HCT116 (cell line): ENCODE measurements around the gene PHF2. TPM values are rescaled to one million over a fixed set of nuclear protein-coding genes. Genes with fewer than 3 reads are reported as not detected.

Source experiments
- ATAC-seq: fragments of 200-7000 bp; cut with Tn5 transposase; 2 replicates; pipeline ENCODE4 v1.9.1; 2020; ENCODE audit warnings: mild to moderate bottlenecking, moderate library complexity
- BruUV-seq: library from RNA; stranded (reverse); fragments of 400-500 nt; replicated peaks from 2 replicates; lab custom pipeline; 2021; lab: Mats Ljungman, UMichigan
- CTCF ChIA-PET: fragments of 300-600 bp; sonication (Branson Sonifier 250); formaldehyde crosslinking; loops from one replicate; lab custom pipeline; 2021; ENCODE audit warnings: antibody characterized with exemption; lab: Charles Lee
- POLR2A ChIA-PET: fragments of 300-600, 350-600 bp; sonication (Branson Sonifier 250); formaldehyde crosslinking; loops from one replicate; lab custom pipeline; 2021; ENCODE audit warnings: antibody characterized with exemption; lab: Charles Lee
- RAD21 ChIA-PET, 2 experiments: fragments of 300-600 bp; sonication (Branson Sonifier 250); formaldehyde crosslinking; loops; one replicate each; lab custom pipeline; 2023; ENCODE audit warnings: low total read pairs in 2 of 2; ENCODE audit not compliant: uncharacterized antibody in 2 of 2, unreplicated experiment in 2 of 2, low non-redundant PET in 1 of 2; lab: Charles Lee
- DNase-seq: peaks from one replicate; pipeline ENCODE4 v3.0.0-alpha.2; 2010; ENCODE audit warnings: low read depth, low spot score
- H2AFZ ChIP-seq: fragments of 200-600 bp; shearing (Covaris generic), sonication (generic); 2 replicates; pipeline ENCODE4 v1.6.1; 2017; ENCODE audit warnings: low read depth, mixed run types, mixed read lengths, antibody characterized with exemption, low read length; ENCODE audit not compliant: poor library complexity, severe bottlenecking
- H3K27ac ChIP-seq: 2 replicates; pipeline ENCODE4 v1.5.1; 2012; ENCODE audit warnings: low read depth, low read length
- H3K27me3 ChIP-seq: fragments of 200-600 bp; sonication (generic); 2 replicates; pipeline ENCODE4 v1.6.1; 2016; ENCODE audit warnings: mixed run types, low read length, mixed read lengths; ENCODE audit not compliant: insufficient read depth
- H3K36me3 ChIP-seq, 2 experiments: fragments of 200-500 bp in 1 of 2; fragments of 200-600 bp in 1 of 2; sonication (Bioruptor generic) in 1 of 2; sonication (generic) in 1 of 2; 2 replicates each; pipeline versions ENCODE4 v1.5.1 to v1.6.1; 2014 to 2016; ENCODE audit warnings: low read length in 2 of 2, inconsistent platforms in 1 of 2, mixed read lengths in 1 of 2, mixed run types in 1 of 2; ENCODE audit not compliant: insufficient read depth in 2 of 2, control insufficient read depth in 1 of 2
- H3K4me1 ChIP-seq, 2 experiments: fragments of 200-600 bp in 1 of 2; sonication (generic) in 1 of 2; 2 replicates each; pipeline versions ENCODE4 v1.5.1 to v1.6.1; 2012 to 2017; ENCODE audit warnings: low read length in 2 of 2, inconsistent platforms in 1 of 2, mild to moderate bottlenecking in 1 of 2, mixed read lengths in 1 of 2, mixed run types in 1 of 2, moderate library complexity in 1 of 2; ENCODE audit not compliant: insufficient read depth in 2 of 2, control insufficient read depth in 1 of 2
- H3K4me2 ChIP-seq: fragments of 200-600 bp; sonication (generic); 2 replicates; pipeline ENCODE4 v1.6.1; 2017; ENCODE audit warnings: mixed run types, low read length, mixed read lengths
- H3K4me3 ChIP-seq, 2 experiments: fragments of 200-600 bp in 1 of 2; sonication (generic) in 1 of 2; replicated peaks in 1 of 2; 2 replicates each; pipeline ENCODE4 v1.5.1; 2011 to 2016; ENCODE audit warnings: low read length in 2 of 2, control low read depth in 1 of 2, low read depth in 1 of 2, mild to moderate bottlenecking in 1 of 2, mixed read lengths in 1 of 2, mixed run types in 1 of 2
- H3K79me2 ChIP-seq: fragments of 200-600 bp; sonication (generic); 2 replicates; pipeline ENCODE4 v1.6.1; 2017; ENCODE audit warnings: mild to moderate bottlenecking, mixed run types, low read length, moderate library complexity, mixed read lengths; ENCODE audit not compliant: insufficient read depth
- H3K9ac ChIP-seq: fragments of 200-600 bp; sonication (generic); 2 replicates; pipeline ENCODE4 v1.6.1; 2016; ENCODE audit warnings: low read length, mixed read lengths
- H3K9me2 ChIP-seq: fragments of 200-600 bp; sonication (generic), shearing (Covaris generic); 2 replicates; pipeline ENCODE4 v1.6.1; 2017; ENCODE audit warnings: mixed run types, mild to moderate bottlenecking, moderate library complexity; ENCODE audit not compliant: insufficient read depth
- H3K9me3 ChIP-seq, 2 experiments: fragments of 200-500 bp in 1 of 2; fragments of 200-600 bp in 1 of 2; sonication (Bioruptor generic) in 1 of 2; sonication (generic) in 1 of 2; 2 replicates each; pipeline ENCODE4 v1.6.1; 2014 to 2017; ENCODE audit warnings: low read length in 2 of 2, mixed read lengths in 2 of 2, inconsistent platforms in 1 of 2, low read depth in 1 of 2, mild to moderate bottlenecking in 1 of 2, mixed run types in 1 of 2, moderate library complexity in 1 of 2; ENCODE audit not compliant: control insufficient read depth in 1 of 2, insufficient read depth in 1 of 2
- H4K20me1 ChIP-seq: fragments of 200-600 bp; sonication (generic), shearing (Covaris generic); 2 replicates; pipeline ENCODE4 v1.6.1; 2017; ENCODE audit warnings: mixed run types, mild to moderate bottlenecking, moderate library complexity; ENCODE audit not compliant: insufficient read depth
- ATF3 ChIP-seq: IDR thresholded peaks from 2 replicates; pipeline ENCODE4 v1.6.1; 2012
- CBX3 ChIP-seq: IDR thresholded peaks from 2 replicates; pipeline ENCODE4 v1.6.1; 2012; ENCODE audit warnings: low read depth
- CTCF ChIP-seq, 3 experiments: fragments of 200-600 bp in 1 of 3; sonication (generic) in 1 of 3; IDR thresholded peaks in 2 of 3; conservative IDR thresholded peaks in 1 of 3; 2 replicates each; pipeline ENCODE4 v1.5.1; 2012 to 2017; ENCODE audit warnings: low read depth in 2 of 3, low read length in 2 of 3, antibody characterized with exemption in 1 of 3, borderline replicate concordance in 1 of 3, control low read depth in 1 of 3, mild to moderate bottlenecking in 1 of 3, mixed read lengths in 1 of 3, mixed run types in 1 of 3, moderate library complexity in 1 of 3; ENCODE audit not compliant: insufficient read depth in 1 of 3
- ELF1 ChIP-seq: IDR thresholded peaks from 2 replicates; pipeline ENCODE4 v1.6.1; 2012; ENCODE audit warnings: low read depth, borderline replicate concordance
- EZH2phosphoT487 ChIP-seq: fragments of 200-600 bp; IDR thresholded peaks from 2 replicates; pipeline ENCODE4 v1.6.1; 2018; ENCODE audit warnings: antibody characterized with exemption, borderline replicate concordance
- MAX ChIP-seq: IDR thresholded peaks from 2 replicates; pipeline ENCODE4 v1.6.1; 2012
- POLR2A ChIP-seq: IDR thresholded peaks from 2 replicates; pipeline ENCODE4 v1.7.0; 2011; ENCODE audit warnings: borderline replicate concordance; ENCODE audit not compliant: insufficient read depth, insufficient read length; ENCODE audit errors: extremely low read depth
- RAD21 ChIP-seq: IDR thresholded peaks from 2 replicates; pipeline ENCODE4 v1.6.1; 2012; ENCODE audit warnings: low read depth, mild to moderate bottlenecking
- YY1 ChIP-seq: IDR thresholded peaks from 2 replicates; pipeline ENCODE4 v1.6.1; 2011; ENCODE audit warnings: low read length, low read depth, moderate library complexity, mild to moderate bottlenecking; ENCODE audit not compliant: insufficient replicate concordance; ENCODE audit errors: extremely low read depth
- intact Hi-C: fragments of 100-400 bp; cut with micrococcal nuclease; formaldehyde crosslinking; loops from 2 replicates; pipeline ENCODE4 v1.10.0; 2022
- total RNA-seq: library from RNA; stranded (reverse); gene quantifications from one replicate; pipeline ENCODE4 v1.2.1, GENCODE V29; 2021; ENCODE audit not compliant: unreplicated experiment

The PHF2 gene
- total RNA-seq, 1 experiment from 2014 or later: 20.6 TPM

DNA sequence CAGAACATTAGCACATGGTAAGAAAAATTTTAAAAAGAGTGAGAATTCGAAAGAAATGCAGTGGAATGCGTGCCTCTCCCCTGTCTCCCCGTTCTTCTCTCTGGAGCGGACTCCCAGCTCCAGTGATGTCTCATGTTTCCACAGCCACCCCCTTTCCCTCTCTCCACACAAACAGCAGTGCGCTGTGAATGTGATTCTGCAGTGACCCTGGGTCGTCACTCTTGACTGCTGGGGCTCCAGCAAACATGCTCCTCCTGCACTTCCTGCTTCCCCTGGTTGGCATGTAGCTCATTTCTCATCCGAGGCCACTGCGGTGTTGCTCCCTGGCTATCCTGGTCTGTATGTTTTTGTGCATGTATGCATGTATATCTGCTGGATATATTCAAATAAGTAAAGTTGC, 13.3 kb downstream of the PHF2 start:
- H2AFZ ChIP-seq: no peak overlapping the region
- no peaks in the 10 kb centered on the region for H3K27me3 ChIP-seq
- DNase-seq: no peak
- intact Hi-C loops: no loop called here
- ChIA-PET RAD21 (no interaction called here), POLR2A (no interaction called here), CTCF (no interaction called here)
- no peaks in the 10 kb centered on the region for H3K9me2 ChIP-seq
- no peak overlapping the region for H3K4me2 ChIP-seq
- BruUV-seq: no TSS peak
- peaks cover 40% of the 10 kb centered on the region for H3K79me2 ChIP-seq
- no peak overlapping the region for H3K4me3 ChIP-seq
- no peak overlapping the region for H3K9ac ChIP-seq
- no peaks in the 10 kb centered on the region for H3K36me3 ChIP-seq
- peaks cover 6 to 13% of the 10 kb centered on the region in 2 experiments; a peak in 2 of 4 replicates for H3K4me1 ChIP-seq
- no peak for ATAC-seq
- H3K9me3 ChIP-seq: no peaks in the 10 kb centered on the region
- no peak for TF ChIP-seq ATF3
- no peak for TF ChIP-seq YY1
- no peak for TF ChIP-seq ELF1
- TF ChIP-seq EZH2phosphoT487: no peak
- no peak for TF ChIP-seq RAD21
- TF ChIP-seq CTCF (IDR thresholded peaks at IDR 0.05 in 2 of 3, conservative IDR thresholded peaks at IDR 0.05 in 1 of 3; ENCODE audit: borderline replicate concordance in 1 of 3, insufficient read depth in 1 of 3, low read depth in 2 of 3, low read length in 2 of 3): no peak
- TF ChIP-seq POLR2A: no peak
- no peak for TF ChIP-seq MAX
- no peak for TF ChIP-seq CBX3
- no peak overlapping the region for H3K27ac ChIP-seq
- H4K20me1 ChIP-seq: no peaks in the 10 kb centered on the region
